K562 (cell line): ENCODE measurements around the gene SNRPD2. TPM values are rescaled to one million over a fixed set of nuclear protein-coding genes. Genes with fewer than 3 reads are reported as not detected.

Experiments
- BACH1 ChIP-seq: fragments of 200-800 bp; sonication (Bioruptor generic); IDR thresholded peaks from 2 replicates; pipeline ENCODE4 v1.6.1; 2016; ENCODE audit warnings: missing genetic modification characterization, missing compliant biosample characterization
- CHD2 ChIP-seq: IDR thresholded peaks from 2 replicates; pipeline ENCODE4 v1.6.1; 2011; ENCODE audit warnings: low read depth, low read length
- DACH1 ChIP-seq: fragments of 450-650 bp; IDR thresholded peaks from 2 replicates; pipeline ENCODE4 v1.6.1; 2018; ENCODE audit not compliant: partially characterized antibody
- E2F3 ChIP-seq: fragments of 250-450 bp; sonication (Bioruptor Pico); IDR thresholded peaks from 2 replicates; pipeline ENCODE4 v1.4.0; 2020; ENCODE audit warnings: mild to moderate bottlenecking
- ESRRA ChIP-seq: fragments of 450-650 bp; IDR thresholded peaks from 2 replicates; pipeline ENCODE4 v1.6.1; 2014; ENCODE audit warnings: low read depth, mild to moderate bottlenecking, moderate library complexity, borderline replicate concordance
- GATAD2A ChIP-seq: fragments of 450-650 bp; IDR thresholded peaks from 2 replicates; pipeline ENCODE4 v1.6.1; 2017
- GTF2F1 ChIP-seq: IDR thresholded peaks from 2 replicates; pipeline ENCODE4 v1.6.1; 2011; ENCODE audit warnings: low read depth, low read length, improper control_type of control experiment
- KHSRP ChIP-seq: fragments of 450-650 bp; IDR thresholded peaks from 2 replicates; pipeline ENCODE4 v1.6.1; 2017
- KLF10 ChIP-seq: fragments of 250-450 bp; sonication (Bioruptor Pico); IDR thresholded peaks from 2 replicates; pipeline ENCODE4 v1.6.1; 2021; ENCODE audit warnings: matching md5 sums
- MCM7 ChIP-seq, 2 experiments: fragments of 450-650 bp; IDR thresholded peaks; 2 replicates each; pipeline ENCODE4 v1.6.1; 2016 to 2018
- MED1 ChIP-seq: sonication (generic); formaldehyde crosslinking; IDR thresholded peaks from 2 replicates; pipeline ENCODE4 v1.8.1; 2023; ENCODE audit warnings: missing genetic modification reagents, borderline replicate concordance
- RBM39 ChIP-seq: fragments of 200-400 bp; formaldehyde crosslinking; optimal IDR thresholded peaks from 2 replicates; pipeline ENCODE3; 2018; ENCODE audit warnings: low read depth, low read length
- RCOR1 ChIP-seq, 2 experiments: IDR thresholded peaks; 2 replicates each; pipeline ENCODE4 v1.6.1; 2012; ENCODE audit warnings: low read depth in 2 of 2, low read length in 2 of 2, borderline replicate concordance in 1 of 2, improper control_type of control experiment in 1 of 2
- SIRT6 ChIP-seq: IDR thresholded peaks from one replicate; pipeline ENCODE4 v1.6.1; 2012; ENCODE audit warnings: low read depth, mild to moderate bottlenecking, control low read depth, inconsistent platforms, low read length, moderate library complexity
- SMAD4 ChIP-seq: fragments of 250-450 bp; sonication (Bioruptor Pico); conservative IDR thresholded peaks from 2 replicates; pipeline ENCODE4 v1.8.0; 2021; ENCODE audit warnings: inconsistent platforms, mild to moderate bottlenecking, moderate library complexity
- SMARCA5 ChIP-seq: fragments of 450-650 bp; IDR thresholded peaks from 2 replicates; pipeline ENCODE4 v1.6.1; 2016
- SOX6 ChIP-seq: fragments of 450-650 bp; IDR thresholded peaks from 2 replicates; pipeline ENCODE4 v1.6.1; 2014; ENCODE audit warnings: mild to moderate bottlenecking
- SREBF1 ChIP-seq: fragments of 150-350 bp; IDR thresholded peaks from 2 replicates; pipeline ENCODE4 v1.6.1; 2014; ENCODE audit warnings: antibody characterized with exemption, low read depth, low read length, borderline replicate concordance
- SUPT5H ChIP-seq: fragments of 450-650 bp; IDR thresholded peaks from 2 replicates; pipeline ENCODE4 v1.6.1; 2016
- TARDBP ChIP-seq: fragments of 450-650 bp; IDR thresholded peaks from 2 replicates; pipeline ENCODE4 v1.6.1; 2016
- ZNF184 ChIP-seq: sonication (generic); formaldehyde crosslinking; IDR thresholded peaks from 2 replicates; pipeline ENCODE4 v1.5.0; 2020; ENCODE audit warnings: missing genetic modification reagents
- ZNF212 ChIP-seq: fragments of 450-650 bp; formaldehyde crosslinking; IDR thresholded peaks from 2 replicates; pipeline ENCODE4 v1.4.0; 2020; ENCODE audit warnings: mild to moderate bottlenecking
- ZNF263 ChIP-seq: sonication (generic); formaldehyde crosslinking; IDR thresholded peaks from 2 replicates; pipeline ENCODE4 v1.8.0; 2022; ENCODE audit warnings: mild to moderate bottlenecking, missing genetic modification reagents, borderline replicate concordance
- ZNF408 ChIP-seq: fragments of 250-450 bp; sonication (Bioruptor Pico); IDR thresholded peaks from 2 replicates; pipeline ENCODE4 v1.4.0; 2020; ENCODE audit warnings: low read depth, mild to moderate bottlenecking, moderate library complexity
- ZNF507 ChIP-seq: conservative IDR thresholded peaks from 2 replicates; pipeline ENCODE4 v1.6.1; 2017; ENCODE audit warnings: missing genetic modification characterization, missing compliant biosample characterization
- ZNF707 ChIP-seq: fragments of 250-450 bp; sonication (Bioruptor Pico); conservative IDR thresholded peaks from 2 replicates; pipeline ENCODE4 v1.8.0; 2022; ENCODE audit warnings: inconsistent platforms, mild to moderate bottlenecking, moderate library complexity
- ZNF77 ChIP-seq: fragments of 250-450 bp; sonication (Bioruptor Pico); IDR thresholded peaks from 2 replicates; pipeline ENCODE4 v1.5.0; 2020
- polyA plus RNA-seq, 8 experiments: library from polyadenylated mRNA; depleted of rRNA in 4 of 8; stranded (reverse) in 5 of 8; unstranded in 3 of 8; fragments of >200 nt; fragmentation: Nextera tagmentation in 2 of 8; fragmentation: Illumina TruSeq in 1 of 8; extraction: Ambion mirVana in 2 of 8; extraction: Trizol in 1 of 8; gene quantifications; 2 replicates each; pipeline versions ENCODE4 v1.2.1 to v1.2.3, GENCODE V29; 2011 to 2014; ENCODE audit warnings: inconsistent platforms in 1 of 8, missing spikeins in 1 of 8
- total RNA-seq, 7 experiments: library from RNA; depleted of rRNA in 6 of 7; stranded (reverse); fragments of >200 nt in 6 of 7; fragmentation: Illumina TruSeq in 2 of 7; extraction: Trizol in 2 of 7; gene quantifications; 2 replicates each; pipeline versions ENCODE4 v1.2.1 to v1.2.3, GENCODE V29; 2011 to 2021; ENCODE audit warnings: low replicate concordance in 1 of 7
- TF ChIP-seq, protein P1 (sequence below): sonication (generic); formaldehyde crosslinking; IDR thresholded peaks from 2 replicates; pipeline ENCODE4 v1.8.0; 2022; ENCODE audit warnings: mild to moderate bottlenecking, low read depth, missing genetic modification reagents
- TF ChIP-seq, protein P2 (sequence below): fragments of 450-650 bp; IDR thresholded peaks from 2 replicates; pipeline ENCODE4 v1.6.1; 2016; ENCODE audit warnings: borderline replicate concordance
- TF ChIP-seq, protein P3 (sequence below): fragments of 450-650 bp; IDR thresholded peaks from one replicate; pipeline ENCODE4 v1.6.1; 2018; ENCODE audit warnings: mild to moderate bottlenecking, moderate library complexity; ENCODE audit not compliant: partially characterized antibody

The SNRPD2 gene
- total and polyA plus RNA-seq, 9 of the 15 experiments (the other 6 are each of a cell fraction or from before 2014, with no cell fraction given), result 728 to 4,411 (median 1,029) TPM

DNA sequence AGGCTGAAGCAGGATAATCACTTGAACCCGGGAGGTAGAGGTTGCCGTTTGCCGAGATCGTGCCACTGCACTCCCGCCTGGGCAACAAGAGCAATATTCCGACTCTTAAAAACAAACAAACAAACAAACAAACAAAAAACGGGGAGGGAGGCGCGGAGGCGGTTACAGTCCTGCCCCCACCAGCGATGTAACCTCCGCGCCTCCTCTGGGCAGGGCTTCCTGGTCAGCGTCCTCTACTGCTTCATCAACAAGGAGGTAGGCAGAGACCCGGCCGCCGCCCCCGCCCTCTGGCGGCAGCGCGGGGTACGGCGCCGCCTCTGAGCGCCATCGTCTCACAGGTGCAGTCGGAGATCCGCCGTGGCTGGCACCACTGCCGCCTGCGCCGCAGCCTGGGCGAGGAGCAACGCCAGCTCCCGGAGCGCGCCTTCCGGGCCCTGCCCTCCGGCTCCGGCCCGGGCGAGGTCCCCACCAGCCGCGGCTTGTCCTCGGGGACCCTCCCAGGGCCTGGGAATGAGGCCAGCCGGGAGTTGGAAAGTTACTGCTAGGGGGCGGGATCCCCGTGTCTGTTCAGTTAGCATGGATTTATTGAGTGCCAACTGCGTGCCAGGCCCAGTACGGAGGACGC is 10.2 kb downstream of the SNRPD2 start (continued):
- TF ChIP-seq, protein P1, sequence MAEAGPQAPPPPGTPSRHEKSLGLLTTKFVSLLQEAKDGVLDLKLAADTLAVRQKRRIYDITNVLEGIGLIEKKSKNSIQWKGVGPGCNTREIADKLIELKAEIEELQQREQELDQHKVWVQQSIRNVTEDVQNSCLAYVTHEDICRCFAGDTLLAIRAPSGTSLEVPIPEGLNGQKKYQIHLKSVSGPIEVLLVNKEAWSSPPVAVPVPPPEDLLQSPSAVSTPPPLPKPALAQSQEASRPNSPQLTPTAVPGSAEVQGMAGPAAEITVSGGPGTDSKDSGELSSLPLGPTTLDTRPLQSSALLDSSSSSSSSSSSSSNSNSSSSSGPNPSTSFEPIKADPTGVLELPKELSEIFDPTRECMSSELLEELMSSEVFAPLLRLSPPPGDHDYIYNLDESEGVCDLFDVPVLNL (CRISPR knock-in tag), result no peak
- no peak for TF ChIP-seq ZNF77
- TF ChIP-seq SOX6, result peak; percentile 29; the same call in 1 of the 2 replicates
- no peak for TF ChIP-seq CHD2
- TF ChIP-seq ZNF707, result no peak
- no peak for TF ChIP-seq GTF2F1
- TF ChIP-seq KLF10, result no peak
- 0 out of 2 replicates have a peak, but pooled peaks have one; percentile 39 for TF ChIP-seq SUPT5H
- 0 out of 2 replicates have a peak, but pooled peaks have one; percentile 5 for TF ChIP-seq SMARCA5
- TF ChIP-seq RBM39, result no peak
- TF ChIP-seq E2F3 (CRISPR knock-in tag), result 0 out of 2 replicates have a peak, but pooled peaks have one; percentile 21
- peak; percentile 45; the same call in 1 of the 2 replicates for TF ChIP-seq ZNF263 (CRISPR knock-in tag)
- peak in 1 of 2 experiments; percentile 50; a peak in 1 of 4 replicates for TF ChIP-seq RCOR1 (IDR thresholded peaks at IDR 0.05; ENCODE audit: borderline replicate concordance in 1 of 2, low read depth in 2 of 2, low read length in 2 of 2)
- no peak for TF ChIP-seq BACH1 (tag)
- no peak for TF ChIP-seq SIRT6
- TF ChIP-seq GATAD2A, result no peak
- TF ChIP-seq, protein P2, sequence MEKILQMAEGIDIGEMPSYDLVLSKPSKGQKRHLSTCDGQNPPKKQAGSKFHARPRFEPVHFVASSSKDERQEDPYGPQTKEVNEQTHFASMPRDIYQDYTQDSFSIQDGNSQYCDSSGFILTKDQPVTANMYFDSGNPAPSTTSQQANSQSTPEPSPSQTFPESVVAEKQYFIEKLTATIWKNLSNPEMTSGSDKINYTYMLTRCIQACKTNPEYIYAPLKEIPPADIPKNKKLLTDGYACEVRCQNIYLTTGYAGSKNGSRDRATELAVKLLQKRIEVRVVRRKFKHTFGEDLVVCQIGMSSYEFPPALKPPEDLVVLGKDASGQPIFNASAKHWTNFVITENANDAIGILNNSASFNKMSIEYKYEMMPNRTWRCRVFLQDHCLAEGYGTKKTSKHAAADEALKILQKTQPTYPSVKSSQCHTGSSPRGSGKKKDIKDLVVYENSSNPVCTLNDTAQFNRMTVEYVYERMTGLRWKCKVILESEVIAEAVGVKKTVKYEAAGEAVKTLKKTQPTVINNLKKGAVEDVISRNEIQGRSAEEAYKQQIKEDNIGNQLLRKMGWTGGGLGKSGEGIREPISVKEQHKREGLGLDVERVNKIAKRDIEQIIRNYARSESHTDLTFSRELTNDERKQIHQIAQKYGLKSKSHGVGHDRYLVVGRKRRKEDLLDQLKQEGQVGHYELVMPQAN, result no peak
- no peak for TF ChIP-seq ZNF184 (CRISPR knock-in tag)
- TF ChIP-seq ZNF408 (CRISPR knock-in tag), result no peak
- TF ChIP-seq, protein P3, sequence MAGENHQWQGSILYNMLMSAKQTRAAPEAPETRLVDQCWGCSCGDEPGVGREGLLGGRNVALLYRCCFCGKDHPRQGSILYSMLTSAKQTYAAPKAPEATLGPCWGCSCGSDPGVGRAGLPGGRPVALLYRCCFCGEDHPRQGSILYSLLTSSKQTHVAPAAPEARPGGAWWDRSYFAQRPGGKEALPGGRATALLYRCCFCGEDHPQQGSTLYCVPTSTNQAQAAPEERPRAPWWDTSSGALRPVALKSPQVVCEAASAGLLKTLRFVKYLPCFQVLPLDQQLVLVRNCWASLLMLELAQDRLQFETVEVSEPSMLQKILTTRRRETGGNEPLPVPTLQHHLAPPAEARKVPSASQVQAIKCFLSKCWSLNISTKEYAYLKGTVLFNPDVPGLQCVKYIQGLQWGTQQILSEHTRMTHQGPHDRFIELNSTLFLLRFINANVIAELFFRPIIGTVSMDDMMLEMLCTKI, result no peak
- TF ChIP-seq ZNF507 (tag), result no peak
- peak; percentile 71 for TF ChIP-seq SMAD4
- no peak for TF ChIP-seq MED1 (CRISPR knock-in tag)
- 0 out of 2 replicates have a peak, but pooled peaks have one; percentile 23 for TF ChIP-seq ESRRA
- no peak for TF ChIP-seq DACH1
- no peak for TF ChIP-seq TARDBP
- no peak for TF ChIP-seq SREBF1
- no peak for TF ChIP-seq ZNF212 (CRISPR knock-in tag)
- TF ChIP-seq KHSRP, result no peak
- no peak for TF ChIP-seq MCM7 (IDR thresholded peaks at IDR 0.05)
